Umbilical cord (tissue), 2 donors: ENCODE results near the gene TOMM22. TPM values are rescaled to one million over a fixed set of nuclear protein-coding genes. Genes with fewer than 3 reads are reported as not detected.
"Not testable (repeated sequence)": the region's sequence is repeated elsewhere in the genome, so short reads cannot be mapped to it uniquely, and the experiment has no call there.

Source experiments
- DNase-seq: peaks from one replicate; pipeline ENCODE4 v3.0.0-alpha.2; 2015; ENCODE audit warnings: low spot score
- total RNA-seq: library from RNA; depleted of rRNA; stranded (reverse); fragments of >200 nt; gene quantifications from one replicate; pipeline ENCODE4 v1.2.3, GENCODE V29; 2014; ENCODE audit warnings: low replicate concordance; ENCODE audit not compliant: insufficient read depth

The TOMM22 gene
- total RNA-seq: 36.1 TPM

- DNase-seq: peak; percentile 90
Measured at GRCh38 chr22:38681582-38682335, at the start of gene TOMM22. Gene TOMM22 (plus strand): TSS chr22:38681957. CDS start chr22:38681979, 22 bp downstream.

DNA sequence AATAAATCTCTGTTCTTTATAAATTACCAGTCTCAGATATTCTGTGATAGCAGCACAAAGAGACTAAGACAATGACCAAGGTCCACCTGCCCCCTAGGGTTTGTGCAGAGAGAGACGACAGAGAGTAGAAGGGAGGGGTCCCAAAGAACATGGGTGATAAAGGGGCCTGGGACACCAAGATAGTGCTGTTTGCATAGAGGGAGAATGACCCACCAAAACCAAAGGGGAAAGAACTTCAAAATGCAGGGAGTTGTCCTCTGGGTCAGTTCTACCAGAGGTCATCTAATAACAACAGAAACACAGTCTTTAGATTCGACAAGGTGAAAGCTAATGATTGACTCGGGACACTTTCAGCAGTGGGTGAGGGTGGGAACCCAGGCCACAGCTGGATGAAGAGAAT, 49.2 kb upstream of the TOMM22 start:
- no peak for DNase-seq

- DNase-seq: no peak
Measured at GRCh38 chr22:38638216-38638615, 43.5 kb upstream of the TOMM22 start.

- DNase-seq: peak; percentile 12
Measured at GRCh38 chr22:38638728-38639127, 43.0 kb upstream of the TOMM22 start.

DNA sequence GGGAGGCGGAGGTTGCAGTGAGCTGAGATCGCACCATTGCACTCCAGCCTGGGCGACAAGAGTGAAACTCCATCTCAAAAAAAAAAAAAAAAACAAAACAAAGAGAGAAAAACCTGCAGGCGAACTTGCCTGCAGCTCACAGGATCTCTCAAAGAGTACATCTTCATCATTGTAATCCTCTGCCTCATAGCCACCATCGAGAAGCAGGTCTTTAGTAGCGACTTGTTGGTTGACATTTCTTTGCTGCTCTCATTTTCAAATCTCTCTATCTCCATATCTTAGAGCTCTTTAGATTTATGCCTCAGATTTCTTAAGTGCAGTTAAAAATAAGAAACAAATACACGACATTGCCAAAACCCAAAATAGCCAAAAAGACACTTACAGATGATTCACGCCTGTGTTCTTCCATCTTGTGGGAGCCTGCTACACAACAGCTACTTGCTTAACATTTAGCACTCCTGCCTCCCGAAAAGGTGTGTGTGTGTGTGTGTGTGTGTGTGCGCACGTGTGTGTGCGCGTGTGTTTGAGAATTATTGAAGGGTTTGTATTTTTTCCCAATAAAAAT, 40.2 kb upstream of the TOMM22 start:
- DNase-seq: no peak

GRCh38 chr22:38644245-38644644, 37.5 kb upstream of the TOMM22 start:
- DNase-seq: not testable (repeated sequence)

DNA sequence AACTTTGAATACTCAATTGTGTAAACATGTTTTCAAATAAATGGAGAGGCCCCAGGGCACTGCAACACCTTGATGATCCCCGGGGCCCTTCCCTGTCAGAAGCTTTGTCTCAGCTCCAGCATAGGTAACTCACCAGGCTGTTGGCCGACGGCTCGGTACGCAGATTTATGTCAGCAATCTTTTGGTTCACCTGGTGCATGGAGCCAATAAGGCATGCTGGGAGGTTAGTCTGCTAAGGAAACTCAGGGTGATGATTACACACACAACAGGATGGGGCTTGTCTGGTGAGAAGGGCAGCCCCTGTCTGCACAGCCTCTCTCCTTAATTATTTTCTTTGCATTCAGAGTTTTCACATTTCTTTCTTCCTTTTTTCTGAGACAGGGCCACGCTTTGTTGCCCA, 36.3 kb upstream of the TOMM22 start:
- DNase-seq: peak; percentile 17

- DNase-seq: no peak
Measured at GRCh38 chr22:38649841-38650522, 31.8 kb upstream of the TOMM22 start.

DNA sequence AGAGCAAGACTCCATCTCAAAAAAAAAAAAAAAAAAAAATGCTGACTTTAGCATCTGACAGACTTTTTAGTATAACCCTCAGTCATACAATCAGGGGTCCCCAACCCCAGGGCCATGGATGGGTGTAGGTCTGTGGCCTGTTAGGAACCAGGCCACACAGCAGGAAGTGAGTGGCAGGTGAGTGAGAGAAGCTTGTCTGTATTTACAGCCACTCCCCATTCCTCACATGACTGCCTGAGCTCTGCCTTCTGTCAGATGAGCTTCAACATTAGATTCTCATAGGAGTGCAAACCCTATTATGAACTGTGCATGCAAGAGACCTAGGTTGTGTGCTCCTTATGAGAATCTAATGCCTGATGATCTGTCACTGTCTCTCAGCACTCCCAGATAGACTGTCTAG, 28.9 kb upstream of the TOMM22 start:
- DNase-seq: no peak

- no peak for DNase-seq
Measured at GRCh38 chr22:38653741-38654140, 28.0 kb upstream of the TOMM22 start.

GRCh38 chr22:38655519-38656255, 26.1 kb upstream of the TOMM22 start:
- no peak for DNase-seq

GRCh38 chr22:38656256-38657044, 25.3 kb upstream of the TOMM22 start, which contains the start of the genes CBY1 and FAM227A:
Gene CBY1 (plus strand): TSS chr22:38656638. CDS start chr22:38668055, 11,417 bp downstream.
Gene FAM227A (minus strand): TSS chr22:38656392. CDS start chr22:38650168, 6,224 bp downstream.
- DNase-seq: peak; percentile 92

GRCh38 chr22:38657045-38657909, 24.5 kb upstream of the TOMM22 start:
- no peak for DNase-seq

- DNase-seq: no peak
Measured at GRCh38 chr22:38674888-38675287, 6.9 kb upstream of the TOMM22 start.

DNA sequence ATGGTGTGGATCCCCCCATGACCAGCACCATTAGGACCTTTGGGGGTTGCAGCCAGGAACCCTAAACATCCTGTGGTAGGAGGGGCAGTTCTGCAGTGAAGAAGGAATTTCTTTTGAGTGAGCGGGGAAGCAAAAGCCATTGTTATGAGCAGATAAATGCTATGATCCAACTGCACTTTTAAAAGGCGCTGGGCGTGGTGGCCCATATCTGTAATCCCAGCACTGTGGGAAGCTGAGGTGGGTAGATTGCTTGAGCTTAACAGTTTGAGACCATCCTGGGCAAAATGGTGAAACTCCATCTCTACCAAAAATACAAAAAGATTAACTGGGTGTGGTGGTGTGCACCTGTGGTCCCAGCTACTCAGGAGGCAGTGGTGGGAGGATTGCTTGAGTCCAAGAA, 5.9 kb upstream of the TOMM22 start:
- no peak for DNase-seq

DNA sequence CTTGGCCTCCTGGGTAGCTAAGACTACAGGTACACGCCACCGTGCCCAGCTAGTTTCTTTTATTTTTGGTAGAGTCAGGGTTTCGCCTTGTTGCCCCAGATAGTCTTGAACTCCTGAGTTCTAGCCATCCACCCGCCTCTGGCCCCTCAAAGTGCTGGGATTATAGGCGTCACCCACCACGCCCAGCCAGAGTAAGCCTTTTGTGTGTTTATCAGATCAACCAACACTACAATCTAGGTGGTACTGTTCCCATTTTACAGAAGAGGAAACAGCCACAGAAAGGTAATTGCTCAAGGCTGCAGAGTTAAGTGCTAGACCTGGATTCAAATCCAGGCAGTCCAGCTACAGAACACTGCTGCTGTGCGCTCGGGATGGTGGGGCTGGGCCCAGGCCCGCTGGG, 3.1 kb downstream of the TOMM22 start:
- DNase-seq: no peak

DNA sequence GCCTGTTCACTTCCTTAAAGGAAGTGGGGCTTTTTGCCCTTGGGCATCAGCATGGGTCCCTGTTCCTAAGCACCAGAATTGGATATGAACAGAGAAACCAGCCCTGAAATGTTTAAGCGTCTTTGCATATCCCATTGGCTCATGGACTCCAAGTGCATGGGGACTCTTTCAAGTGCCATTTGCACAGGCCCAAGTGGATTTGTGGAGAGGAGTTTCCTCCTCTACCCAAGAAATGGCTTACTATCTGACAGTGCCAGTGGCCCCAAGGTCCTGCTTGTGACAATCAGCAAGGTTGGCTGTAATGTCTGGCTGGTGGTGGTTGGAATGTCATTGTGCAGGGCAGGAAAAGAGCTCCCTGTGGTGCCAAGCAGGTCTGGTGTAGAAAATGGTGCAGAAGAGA, 4.0 kb downstream of the TOMM22 start:
- no peak for DNase-seq

- DNase-seq: no peak
Measured at GRCh38 chr22:38689651-38690050, 7.9 kb downstream of the TOMM22 start.

GRCh38 chr22:38694049-38694448, 12.3 kb downstream of the TOMM22 start:
- no peak for DNase-seq

GRCh38 chr22:38694940-38695339, 13.2 kb downstream of the TOMM22 start:
- no peak for DNase-seq
